GM18498 (cell line): ENCODE measurements around the gene MAPK8IP3.

Experiments used
- ATAC-seq: cut with Tn5 transposase; IDR thresholded peaks from one replicate; pipeline ENCODE4 v1.9.1; 2021; ENCODE audit warnings: mild to moderate bottlenecking, moderate library complexity; ENCODE audit not compliant: unreplicated experiment

The MAPK8IP3 gene

DNA sequence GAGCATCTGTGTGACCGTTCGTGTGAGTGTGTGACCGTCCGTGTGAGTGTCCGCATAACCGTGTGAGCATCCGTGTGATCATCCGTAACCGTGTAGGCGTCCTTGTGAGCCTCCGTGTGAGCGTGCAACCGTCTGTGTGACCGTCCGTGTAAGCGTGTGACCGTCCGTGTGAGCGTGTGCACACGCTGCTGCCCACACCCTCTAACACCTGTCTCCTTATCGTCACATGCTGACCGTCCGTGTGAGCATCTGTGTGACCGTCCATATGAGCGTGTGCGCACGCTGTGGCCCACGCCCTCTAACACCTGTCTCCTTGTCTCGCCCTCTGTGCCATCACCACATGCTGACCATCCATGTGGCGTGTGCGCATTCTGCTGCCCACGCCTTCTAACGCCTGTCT, 34.2 kb downstream of the MAPK8IP3 start:
- no peak for ATAC-seq

DNA sequence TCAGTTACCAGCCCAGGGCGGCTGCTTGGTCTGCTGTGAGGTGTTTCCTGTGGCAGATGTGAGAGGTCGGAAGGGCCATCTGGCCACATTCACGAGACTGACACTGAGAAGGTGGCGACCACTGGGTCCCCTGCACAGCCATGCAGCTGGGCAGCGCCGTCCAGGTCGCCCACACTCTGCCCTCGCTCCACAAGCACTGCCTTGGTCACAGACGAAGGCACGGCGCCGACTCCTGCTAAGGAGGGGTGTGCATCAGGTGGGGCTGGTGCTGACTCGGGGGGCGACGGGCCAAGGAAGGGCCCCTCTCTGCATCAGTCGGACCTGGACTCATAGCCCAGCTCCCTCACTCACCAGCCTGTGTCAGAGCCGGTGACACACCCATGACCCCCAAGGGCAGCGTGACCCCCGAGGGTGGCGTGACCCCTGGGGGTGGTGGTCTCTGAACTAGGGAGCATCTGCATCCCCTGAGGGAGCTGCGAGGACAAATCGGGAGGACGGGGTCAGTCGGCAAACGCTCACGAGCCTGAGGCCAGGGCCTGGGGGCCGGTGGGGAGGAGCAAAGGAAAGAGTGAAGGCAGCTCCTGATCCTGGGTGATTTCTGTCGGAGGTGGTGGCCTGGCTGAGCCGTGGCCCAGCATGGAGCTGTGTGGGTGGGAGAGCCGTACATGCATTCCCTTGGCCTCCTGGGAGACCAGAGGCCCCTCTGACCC, 34.9 kb downstream of the MAPK8IP3 start:
- ATAC-seq, result no peak

DNA sequence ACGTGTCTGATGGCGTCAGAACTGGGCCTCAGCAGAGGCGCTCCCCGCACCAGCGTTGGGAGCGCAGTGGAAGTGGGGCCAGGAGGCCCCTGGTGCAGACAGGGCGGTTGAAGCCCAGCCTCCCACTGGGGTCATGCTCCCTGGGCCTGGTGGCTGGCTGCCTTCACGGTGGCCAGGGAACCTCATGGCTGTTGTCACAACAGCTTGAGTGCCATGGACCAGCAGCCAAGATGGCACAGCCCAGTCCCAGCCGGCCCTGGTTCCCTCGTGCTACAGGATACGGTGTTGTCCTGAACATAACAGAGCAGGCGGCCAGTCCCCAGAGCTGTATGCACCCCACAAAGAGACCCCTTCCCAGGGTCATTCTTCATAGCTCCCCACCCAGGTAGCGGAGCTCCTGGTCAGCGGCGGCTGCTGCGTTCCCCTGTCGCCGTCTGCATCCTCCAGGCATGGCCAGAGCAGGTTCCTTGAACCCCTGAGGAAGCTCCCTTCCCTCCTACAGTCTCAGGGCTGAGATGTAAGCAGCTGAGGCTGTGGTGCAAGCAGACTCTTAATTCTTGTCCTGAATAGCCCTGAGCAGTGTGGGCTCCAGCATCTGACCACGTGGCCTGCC, 35.7 kb downstream of the MAPK8IP3 start:
- no peak for ATAC-seq

DNA sequence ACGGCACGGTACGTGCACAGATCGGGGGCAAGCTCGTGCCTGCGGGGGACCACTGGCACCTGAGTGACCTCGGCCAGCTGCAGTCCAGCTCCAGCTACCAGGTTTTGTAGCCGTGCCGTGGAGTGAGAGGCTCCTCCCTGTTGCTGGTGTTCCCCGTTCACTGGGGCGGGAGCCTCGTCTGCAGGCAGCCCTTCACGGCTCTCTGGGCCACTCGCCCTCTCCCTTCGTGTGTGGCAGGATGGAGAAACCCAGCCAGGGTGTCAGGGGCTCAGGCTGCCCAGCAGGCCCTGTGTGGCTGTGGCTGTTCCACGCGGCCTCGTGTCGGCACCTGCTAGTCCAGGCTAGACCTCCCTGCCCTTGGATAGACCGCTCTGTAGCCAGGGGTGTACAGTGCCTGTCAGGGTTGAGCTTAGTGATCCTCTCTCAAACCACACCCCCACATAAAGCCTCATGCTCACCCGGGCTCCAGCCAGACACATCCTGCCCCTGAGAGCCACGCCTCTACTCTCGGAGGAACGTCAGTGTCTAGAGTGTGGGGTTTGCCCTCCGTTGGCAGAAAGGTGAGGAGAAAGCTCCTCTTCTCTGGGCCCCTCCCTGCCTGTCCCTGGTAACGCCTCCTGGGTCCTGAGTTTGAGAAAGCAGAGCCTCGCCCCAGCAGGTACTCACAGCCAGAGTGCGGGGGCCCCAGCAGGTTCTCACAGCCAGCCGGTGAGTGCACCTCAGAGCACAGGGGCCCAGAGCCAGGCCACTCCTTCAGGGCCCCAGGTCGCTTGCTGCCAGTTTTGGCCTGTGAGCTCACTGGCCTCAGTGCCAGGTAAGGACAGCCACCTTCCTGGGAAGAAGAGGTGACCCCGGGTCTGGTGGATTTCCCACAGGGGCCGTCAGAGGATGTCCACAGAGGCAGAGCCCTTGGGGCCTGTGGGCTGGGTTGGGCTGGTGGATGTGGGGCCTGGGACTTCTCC, 37.7 kb downstream of the MAPK8IP3 start:
- ATAC-seq, result no peak

DNA sequence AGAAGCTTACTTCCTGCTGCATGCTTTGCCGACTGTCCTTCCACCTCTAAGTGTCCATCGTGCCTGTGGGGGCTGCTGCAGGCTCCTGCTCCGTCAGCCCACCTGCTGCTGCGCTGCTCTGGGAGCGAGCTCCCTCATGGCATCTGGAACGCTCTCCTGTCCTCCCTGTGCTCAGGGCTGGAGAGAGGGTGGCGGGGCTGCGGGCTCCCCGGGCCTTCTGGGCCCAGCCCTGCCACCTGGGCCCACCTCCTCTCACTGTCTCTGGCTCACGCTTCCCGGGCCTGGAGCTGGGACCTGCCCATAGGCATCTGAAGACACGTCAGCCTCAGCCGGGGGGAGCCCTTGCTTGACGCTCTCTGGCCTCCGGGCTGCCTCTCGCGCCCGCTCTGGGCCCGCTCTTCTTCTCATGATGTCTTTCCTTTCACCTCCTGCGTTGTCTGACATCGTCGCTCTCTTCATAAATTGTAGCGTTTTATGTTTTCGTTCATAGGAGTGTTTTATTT, 38.4 kb downstream of the MAPK8IP3 start:
- ATAC-seq, result no peak

DNA sequence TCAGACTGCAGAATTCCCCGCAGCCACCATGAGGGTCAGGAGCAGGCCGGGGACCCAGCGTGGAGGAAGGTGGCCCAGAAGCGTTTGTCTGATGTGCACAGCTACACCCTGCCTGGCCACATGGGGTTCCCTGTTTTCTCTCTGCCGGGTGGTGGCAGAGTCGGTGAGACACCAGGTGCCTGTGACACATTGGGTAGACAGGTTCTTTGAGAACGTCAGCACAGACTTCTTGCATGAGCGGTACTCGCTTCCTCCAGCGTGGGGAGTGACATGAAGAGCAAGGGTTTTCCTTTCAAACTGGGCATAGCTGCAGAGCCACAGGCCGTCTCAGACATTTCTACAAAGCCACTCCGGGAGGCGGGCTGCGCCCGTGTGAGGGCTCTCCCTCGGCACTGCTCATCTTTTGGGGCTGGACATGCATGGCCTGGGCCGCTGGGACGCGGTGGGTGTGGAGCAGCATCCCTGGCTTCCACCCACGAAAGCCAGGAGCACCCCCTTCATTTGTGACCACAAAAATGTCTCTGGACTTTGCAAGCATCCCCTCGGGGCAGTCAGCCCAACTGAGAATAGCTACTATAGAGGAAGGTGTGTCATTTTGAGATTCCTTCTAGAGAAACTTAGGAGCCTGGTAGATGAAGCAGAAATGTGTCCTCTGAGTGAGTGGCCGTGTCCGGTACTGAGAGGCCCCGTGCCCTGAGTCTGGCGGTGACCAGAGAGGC, 39.3 kb downstream of the MAPK8IP3 start:
- ATAC-seq, result no peak

DNA sequence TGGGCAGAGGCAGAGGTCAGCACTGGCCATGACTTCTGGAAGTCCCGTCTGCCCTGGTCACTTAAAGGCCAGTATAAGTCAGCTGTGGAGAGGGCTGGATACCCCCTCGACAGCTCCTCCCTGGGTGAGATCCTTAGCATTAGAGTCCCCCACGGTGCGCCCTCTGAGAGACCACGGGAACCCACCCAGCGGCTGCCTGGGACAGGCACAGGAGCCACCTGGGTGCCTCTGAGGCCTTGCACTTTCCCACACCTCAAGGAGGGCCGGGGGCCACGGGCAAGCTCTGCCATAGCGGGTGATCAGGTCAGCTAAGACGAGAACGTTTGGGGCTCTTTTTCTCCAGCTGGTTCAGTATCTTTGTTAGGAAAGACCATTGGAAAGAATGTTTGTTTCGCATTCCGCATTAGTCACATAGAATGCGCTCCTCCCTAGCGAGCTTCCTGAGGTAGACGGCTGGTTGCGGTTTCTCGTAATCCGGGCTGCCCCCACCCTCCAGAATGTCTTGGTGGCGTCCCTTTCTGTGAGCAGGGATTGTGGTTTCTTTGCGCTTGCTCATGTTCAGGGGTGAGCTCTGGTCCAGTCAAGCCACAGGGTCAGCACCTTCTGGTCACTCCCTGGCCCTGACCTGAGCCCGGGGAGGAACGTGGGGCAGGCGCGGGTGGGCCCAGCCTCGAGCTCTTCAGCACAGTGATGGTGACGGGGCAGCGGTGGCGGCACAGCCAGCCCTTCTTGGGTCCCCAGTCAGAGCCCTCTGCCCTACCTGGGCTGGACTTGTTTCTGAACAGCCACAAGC, 40.1 kb downstream of the MAPK8IP3 start:
- ATAC-seq, result no peak

DNA sequence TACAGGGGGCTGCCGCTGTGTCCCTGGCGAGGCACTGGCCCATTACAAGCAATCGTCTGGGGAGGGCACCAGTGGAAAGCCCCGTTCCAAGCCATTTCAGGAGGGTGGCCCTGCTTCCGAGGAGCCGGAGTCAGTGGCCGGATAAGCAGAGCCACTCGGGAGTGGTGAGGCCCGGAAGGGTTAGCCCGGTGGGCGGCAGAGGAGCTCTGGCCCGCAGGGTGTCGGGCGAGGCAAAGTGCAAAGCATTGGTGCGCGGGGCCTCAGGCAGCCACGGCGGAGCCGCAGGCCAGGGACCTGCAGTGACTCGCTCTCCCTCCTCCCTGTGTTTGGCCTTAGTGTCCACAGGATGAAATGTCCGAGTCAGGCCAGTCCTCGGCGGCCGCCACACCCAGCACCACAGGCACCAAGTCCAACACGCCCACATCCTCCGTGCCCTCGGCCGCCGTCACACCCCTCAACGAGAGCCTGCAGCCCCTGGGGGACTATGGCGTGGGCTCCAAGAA, 40.7 kb downstream of the MAPK8IP3 start:
- no peak for ATAC-seq

DNA sequence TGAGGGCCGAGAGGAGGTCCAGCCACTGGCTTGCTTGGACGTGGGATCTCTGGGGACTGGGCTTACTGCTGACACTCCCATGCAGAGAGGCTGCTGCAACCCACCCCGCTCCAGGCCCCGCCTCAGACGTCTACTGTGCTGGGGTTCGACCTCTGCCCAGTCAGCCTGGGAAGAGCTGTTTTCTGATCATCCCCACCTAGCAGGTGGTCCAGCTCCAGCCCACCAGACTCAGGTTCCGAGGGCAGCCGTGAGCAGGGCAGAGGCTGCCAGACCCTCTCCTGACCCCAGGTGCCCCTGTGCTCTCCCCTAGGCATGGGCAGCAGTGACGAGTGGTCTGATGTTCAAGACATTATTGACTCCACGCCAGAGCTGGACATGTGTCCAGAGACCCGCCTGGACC, 41.9 kb downstream of the MAPK8IP3 start:
- ATAC-seq, result no peak

DNA sequence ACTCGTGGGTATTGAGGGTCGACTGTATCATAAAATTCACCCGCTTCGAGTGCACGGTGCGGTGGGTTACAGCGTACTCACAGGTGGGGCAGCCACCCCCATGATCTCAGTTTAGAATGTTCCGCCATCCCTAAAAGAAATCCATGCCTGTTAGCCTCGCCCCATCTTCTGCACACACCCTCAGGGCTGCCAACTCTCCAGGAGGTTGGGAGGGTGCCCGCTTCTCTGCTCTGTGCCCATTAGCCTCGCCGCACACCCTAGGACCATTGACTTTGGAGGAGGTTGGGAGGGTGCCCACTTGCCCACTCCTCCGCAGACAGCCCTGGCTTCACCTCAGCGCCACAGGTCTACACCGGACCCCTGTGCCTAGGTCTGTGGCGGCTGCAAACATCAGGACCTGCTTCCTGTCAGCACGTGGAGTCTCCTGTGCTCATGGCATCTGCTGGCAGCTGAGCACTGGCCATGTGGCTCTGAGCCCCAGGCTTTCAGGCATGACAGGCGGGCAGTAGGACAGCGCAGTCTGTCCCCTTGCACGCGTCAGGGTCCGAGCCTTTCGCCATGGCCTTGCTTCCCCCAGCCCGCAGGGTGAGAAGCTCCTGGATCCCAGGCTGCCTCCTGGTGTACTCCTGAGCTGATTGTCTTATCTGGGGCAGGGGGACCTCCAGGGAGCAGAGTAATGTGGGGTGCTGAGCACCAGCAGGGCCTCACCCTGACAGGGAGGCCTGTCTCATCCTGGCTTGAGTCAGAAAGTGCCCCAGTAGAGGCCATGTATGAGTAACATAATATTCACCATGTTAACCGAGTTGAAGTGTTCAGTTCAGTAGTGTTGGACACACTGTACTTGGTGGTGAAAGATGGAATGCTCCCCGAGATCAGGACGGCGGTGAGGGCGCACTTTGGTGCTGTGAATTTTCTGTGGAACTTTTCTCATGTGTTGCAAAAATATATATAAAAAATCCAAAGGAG, 43.4 kb downstream of the MAPK8IP3 start:
- ATAC-seq, result no peak

DNA sequence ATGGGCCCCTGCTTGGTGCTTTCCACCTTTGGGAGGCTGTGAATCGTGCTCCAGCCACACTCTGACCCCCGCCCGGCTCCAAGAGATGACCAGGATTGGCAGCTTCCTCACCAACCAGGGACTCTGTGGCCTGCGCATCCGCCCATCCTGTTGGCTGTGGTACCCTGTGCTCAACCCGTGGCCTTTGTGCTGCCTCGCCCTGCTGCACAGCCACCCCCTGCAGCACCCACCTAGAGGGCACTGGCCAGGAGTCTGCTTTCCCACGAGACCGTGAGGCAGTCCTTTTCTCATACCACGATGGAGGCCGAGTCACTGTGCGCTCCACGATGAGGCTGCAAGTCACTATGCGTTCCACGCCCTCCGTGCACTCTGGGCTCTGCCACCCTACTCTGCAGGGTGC, 46.0 kb downstream of the MAPK8IP3 start:
- no peak for ATAC-seq

DNA sequence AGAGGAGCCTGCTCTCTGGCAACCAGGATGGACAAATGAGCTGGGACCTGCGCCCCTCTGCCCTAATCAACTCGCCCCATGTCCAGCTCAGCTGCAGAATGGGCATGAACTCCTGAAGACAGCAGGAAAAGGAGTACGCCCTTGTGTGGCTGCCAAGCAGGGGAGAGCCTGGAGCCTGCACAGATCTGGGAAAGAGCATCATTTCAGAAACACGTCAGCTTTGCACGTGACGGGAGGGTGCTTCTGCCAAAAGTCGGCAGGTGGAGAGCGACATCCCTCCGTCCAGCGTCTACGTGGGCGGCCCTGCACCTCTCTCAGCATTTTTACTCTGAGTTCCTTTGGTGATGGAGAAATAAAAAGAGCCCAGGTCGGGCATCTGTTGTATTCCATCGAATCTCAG, 46.9 kb downstream of the MAPK8IP3 start:
- ATAC-seq, result no peak

DNA sequence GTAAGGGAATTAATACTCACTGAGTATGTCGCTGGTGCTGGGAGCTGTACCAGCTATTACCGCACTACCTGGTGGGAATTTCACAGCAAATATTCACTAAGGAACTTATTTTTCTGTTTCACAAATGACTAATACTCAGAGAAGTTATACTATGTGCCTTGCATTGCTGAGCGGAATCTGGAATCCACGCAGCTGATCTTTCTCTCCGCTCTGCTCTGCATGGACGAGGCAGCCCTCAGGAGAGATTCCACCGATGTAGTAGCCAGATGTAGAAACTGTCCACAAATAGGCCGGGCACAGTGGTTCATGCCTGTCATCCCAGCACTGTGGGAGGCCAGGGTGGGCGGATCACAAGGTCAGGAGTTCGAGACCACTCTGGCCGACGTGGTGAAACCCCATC, 48.2 kb downstream of the MAPK8IP3 start:
- no peak for ATAC-seq

DNA sequence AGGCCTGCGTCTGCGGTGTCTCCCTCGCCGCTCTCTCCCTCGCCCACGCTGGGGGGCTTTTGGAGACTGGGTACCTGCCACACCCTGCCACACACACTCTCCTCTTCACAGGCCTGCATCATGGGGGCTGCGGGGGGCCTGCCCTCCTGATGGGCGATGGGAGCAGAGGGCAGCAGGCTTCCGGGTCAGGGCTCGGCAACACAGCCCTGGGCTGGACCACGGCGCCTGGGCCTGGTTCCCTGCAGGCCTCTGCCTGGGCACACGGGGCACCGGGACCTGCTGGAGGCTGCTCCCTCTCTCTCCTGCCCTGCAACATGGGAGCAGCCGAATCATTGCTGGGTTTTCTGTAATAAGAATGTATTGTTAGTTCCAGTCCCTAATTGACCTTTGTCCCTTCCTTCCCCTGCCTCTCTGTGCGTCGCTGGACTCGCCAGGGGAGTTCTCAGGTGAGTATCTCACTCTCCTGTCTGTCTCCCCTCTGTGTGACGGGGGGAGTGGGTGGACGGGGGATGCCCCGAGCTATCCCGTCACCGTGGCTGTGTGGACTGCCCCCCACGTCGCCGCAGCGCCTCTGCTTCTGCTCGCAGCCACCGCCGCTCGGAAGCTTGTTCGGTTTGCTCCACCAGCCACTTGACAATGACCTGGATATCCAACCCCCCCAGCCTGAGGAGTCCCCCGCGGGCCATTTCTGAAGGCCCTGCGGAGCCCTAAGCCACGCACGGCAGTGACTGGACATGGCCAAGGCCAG, 51.9 kb downstream of the MAPK8IP3 start:
- no peak for ATAC-seq

DNA sequence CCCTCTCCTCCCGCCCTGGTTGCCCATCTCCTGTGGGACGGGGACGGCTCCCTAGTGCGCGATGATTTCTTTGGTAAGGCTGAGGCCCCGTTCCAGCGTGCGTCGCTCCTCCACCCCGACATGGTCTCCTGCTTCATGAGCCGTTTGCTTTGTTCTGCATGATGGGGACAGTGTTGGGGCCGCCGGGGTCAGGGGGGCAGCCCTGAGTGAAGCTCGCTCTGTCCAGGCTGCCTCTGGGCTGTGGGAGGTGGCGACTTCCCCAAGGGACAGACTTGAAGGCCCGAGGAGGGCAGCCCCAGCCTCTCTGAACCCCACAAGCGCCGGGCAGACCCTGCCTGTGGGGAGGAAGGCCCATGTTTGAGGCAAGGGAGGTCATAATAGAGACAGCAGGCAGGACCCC, 52.9 kb downstream of the MAPK8IP3 start:
- no peak for ATAC-seq

DNA sequence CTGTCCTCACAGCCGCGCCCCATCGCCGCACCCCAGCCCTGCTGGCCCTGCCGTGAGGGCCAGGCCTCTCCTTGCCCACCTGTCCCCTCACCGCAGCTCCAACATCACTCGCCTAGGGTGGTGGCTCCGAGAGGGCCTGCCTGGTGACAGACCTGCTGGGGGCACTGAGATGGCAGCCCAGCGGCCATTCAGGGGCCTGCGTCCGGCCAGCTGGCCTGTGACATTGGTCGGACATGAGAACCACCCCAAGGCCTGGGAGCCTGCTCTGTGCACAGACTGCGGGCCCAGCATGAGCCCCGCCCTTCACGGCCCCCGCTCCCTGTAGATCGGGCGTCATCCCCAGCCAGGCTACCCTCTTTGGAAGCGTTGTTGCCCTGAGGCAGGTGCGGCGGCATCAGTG, 53.5 kb downstream of the MAPK8IP3 start:
- no peak for ATAC-seq

DNA sequence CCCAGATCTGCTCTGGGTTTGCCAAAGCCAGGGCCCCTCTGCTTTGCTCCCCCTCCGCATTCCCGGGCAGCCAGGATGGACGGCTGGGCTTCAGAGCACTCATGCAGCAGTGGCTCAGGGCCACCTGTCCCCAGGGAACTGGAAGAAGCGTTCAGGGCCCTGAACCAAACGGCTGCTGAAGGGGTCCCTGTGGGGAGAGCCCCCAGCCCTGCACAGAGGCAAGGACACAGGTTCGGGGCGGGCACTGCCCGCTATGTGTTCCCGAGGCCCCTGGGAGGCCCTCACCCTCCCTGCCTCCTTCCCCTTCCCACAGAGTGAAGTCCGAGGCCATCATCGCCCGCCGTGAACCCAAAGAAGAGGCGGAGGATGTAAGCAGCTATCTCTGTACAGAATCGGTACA, 54.9 kb downstream of the MAPK8IP3 start:
- ATAC-seq, result no peak

DNA sequence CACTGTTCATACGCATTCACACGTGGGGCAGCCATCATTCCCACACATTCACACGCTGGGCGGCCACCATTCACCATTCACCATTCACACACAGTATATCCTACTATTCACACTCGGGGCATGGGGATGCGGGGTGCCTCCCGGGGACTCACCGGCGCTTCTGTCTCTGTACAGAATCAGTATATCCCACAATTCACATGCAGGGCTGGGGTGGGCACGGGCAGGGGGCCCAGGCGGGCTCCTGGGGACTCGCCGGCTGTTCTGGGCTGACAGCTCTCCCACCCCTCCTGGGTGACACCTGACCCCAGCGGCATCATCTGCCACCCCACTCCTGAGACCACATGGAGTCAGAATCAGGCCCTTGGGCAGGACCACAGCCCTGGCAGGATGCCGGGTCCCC, 55.8 kb downstream of the MAPK8IP3 start:
- ATAC-seq, result no peak
